Measurements from ENCODE around the gene FAM120AOS. TPM values are rescaled to one million over a fixed set of nuclear protein-coding genes. Genes with fewer than 3 reads are reported as not detected.

Gene FAM120AOS
- total RNA-seq, 2 experiments from 2014 or later, result 32.8 to 36.4 TPM

DNA sequence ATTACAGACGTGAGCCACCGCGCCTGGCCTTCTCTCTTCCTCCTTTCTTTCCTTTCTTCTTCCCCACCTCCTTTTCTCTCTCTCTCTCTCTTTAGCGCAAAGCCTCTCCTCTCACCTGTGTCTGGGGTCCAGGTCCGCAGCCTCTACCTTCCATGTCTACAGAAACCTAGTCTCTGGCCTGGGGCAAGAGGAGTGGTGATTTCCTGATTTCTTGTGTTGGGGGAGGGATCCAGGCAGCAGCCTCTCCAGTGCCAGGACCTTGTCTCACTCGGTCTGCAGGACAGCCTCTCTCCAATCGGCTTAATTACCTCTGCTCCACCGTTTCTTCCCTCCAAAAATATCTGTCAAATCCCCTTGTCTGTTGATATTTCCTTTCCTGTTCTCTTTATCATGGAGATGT is 18.0 kb downstream of the FAM120AOS start:
- intact Hi-C loops (cut with micrococcal nuclease), result no loop called here
- DNase-seq (no peak), ATAC-seq (no peak)
- Mint-ChIP-seq H3K27ac (no peak overlapping the region), H3K36me3 (ENCODE audit: low read depth) (no peaks in the 10 kb centered on the region), H3K27me3 (no peaks in the 10 kb centered on the region), H3K4me3 (no peak overlapping the region), H3K4me1 (ENCODE audit: low read depth) (no peaks in the 10 kb centered on the region), H3K9me3 (no peaks in the 10 kb centered on the region)
- POLR2A ChIA-PET, result no interaction called here
- CTCF ChIA-PET, result no interaction called here
- TF ChIP-seq, protein P1, sequence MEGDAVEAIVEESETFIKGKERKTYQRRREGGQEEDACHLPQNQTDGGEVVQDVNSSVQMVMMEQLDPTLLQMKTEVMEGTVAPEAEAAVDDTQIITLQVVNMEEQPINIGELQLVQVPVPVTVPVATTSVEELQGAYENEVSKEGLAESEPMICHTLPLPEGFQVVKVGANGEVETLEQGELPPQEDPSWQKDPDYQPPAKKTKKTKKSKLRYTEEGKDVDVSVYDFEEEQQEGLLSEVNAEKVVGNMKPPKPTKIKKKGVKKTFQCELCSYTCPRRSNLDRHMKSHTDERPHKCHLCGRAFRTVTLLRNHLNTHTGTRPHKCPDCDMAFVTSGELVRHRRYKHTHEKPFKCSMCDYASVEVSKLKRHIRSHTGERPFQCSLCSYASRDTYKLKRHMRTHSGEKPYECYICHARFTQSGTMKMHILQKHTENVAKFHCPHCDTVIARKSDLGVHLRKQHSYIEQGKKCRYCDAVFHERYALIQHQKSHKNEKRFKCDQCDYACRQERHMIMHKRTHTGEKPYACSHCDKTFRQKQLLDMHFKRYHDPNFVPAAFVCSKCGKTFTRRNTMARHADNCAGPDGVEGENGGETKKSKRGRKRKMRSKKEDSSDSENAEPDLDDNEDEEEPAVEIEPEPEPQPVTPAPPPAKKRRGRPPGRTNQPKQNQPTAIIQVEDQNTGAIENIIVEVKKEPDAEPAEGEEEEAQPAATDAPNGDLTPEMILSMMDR (IDR thresholded peaks at IDR 0.05), result no peak

- POLR2A ChIA-PET, result no interaction called here
- DNase-seq (no peak), ATAC-seq (no peak)
- Mint-ChIP-seq H3K9me3 (no peaks in the 10 kb centered on the region), H3K4me3 (no peak overlapping the region), H3K4me1 (ENCODE audit: low read depth) (no peaks in the 10 kb centered on the region), H3K27ac (no peak overlapping the region), H3K36me3 (ENCODE audit: low read depth) (no peaks in the 10 kb centered on the region), H3K27me3 (no peaks in the 10 kb centered on the region)
- CTCF ChIA-PET, result no interaction called here
- TF ChIP-seq, protein P1 (IDR thresholded peaks at IDR 0.05), result no peak
- intact Hi-C loops (cut with micrococcal nuclease), result no loop called here
These were observed 19.3 kb downstream of the FAM120AOS start for GRCh38 chr9:93434056-93434455.

DNA sequence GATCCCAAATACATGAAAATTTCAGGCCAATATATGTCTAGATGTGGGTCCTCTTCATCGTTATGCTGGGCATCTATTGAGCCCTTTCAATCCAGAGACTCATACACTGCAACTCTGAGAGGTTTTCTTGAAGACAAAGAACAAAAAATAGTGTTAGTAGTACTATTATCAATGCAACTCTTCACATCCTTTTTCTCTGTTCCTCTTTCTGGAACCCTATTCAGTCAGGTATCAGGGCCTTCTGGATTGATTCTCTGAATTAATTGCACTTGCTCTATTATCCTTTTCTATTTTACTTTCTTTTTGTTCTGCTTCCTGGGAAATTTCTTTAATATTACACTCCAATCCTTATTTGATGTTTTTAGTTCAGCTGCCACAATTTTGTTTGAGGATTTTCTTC is 20.4 kb downstream of the FAM120AOS start:
- no peak for DNase-seq
- no peak overlapping the region for H3K27ac Mint-ChIP-seq
- no peaks in the 10 kb centered on the region for H3K9me3 Mint-ChIP-seq
- H3K36me3 Mint-ChIP-seq (ENCODE audit: low read depth), result no peaks in the 10 kb centered on the region
- intact Hi-C loops (cut with micrococcal nuclease), result no loop called here
- no peaks in the 10 kb centered on the region for H3K27me3 Mint-ChIP-seq
- ChIA-PET CTCF (no interaction called here), POLR2A (no interaction called here)
- no peaks in the 10 kb centered on the region for H3K4me1 Mint-ChIP-seq (ENCODE audit: low read depth)
- TF ChIP-seq, protein P1 (IDR thresholded peaks at IDR 0.05), result no peak
- ATAC-seq, result no peak
- no peak overlapping the region for H3K4me3 Mint-ChIP-seq

- TF ChIP-seq, protein P1 (IDR thresholded peaks at IDR 0.05), result no peak
- H3K9me3 Mint-ChIP-seq, result no peaks in the 10 kb centered on the region
- no peaks in the 10 kb centered on the region for H3K36me3 Mint-ChIP-seq (ENCODE audit: low read depth)
- H3K4me1 Mint-ChIP-seq (ENCODE audit: low read depth), result no peaks in the 10 kb centered on the region
- H3K27me3 Mint-ChIP-seq, result peaks cover 3% of the 10 kb centered on the region
- intact Hi-C loops (cut with micrococcal nuclease), result no loop called here
- ATAC-seq (no peak), DNase-seq (no peak)
- ChIA-PET CTCF (no interaction called here), POLR2A (no interaction called here)
- no peak overlapping the region for H3K27ac Mint-ChIP-seq
- no peak overlapping the region for H3K4me3 Mint-ChIP-seq
These were observed 21.8 kb downstream of the FAM120AOS start for GRCh38 chr9:93431539-93432105.

DNA sequence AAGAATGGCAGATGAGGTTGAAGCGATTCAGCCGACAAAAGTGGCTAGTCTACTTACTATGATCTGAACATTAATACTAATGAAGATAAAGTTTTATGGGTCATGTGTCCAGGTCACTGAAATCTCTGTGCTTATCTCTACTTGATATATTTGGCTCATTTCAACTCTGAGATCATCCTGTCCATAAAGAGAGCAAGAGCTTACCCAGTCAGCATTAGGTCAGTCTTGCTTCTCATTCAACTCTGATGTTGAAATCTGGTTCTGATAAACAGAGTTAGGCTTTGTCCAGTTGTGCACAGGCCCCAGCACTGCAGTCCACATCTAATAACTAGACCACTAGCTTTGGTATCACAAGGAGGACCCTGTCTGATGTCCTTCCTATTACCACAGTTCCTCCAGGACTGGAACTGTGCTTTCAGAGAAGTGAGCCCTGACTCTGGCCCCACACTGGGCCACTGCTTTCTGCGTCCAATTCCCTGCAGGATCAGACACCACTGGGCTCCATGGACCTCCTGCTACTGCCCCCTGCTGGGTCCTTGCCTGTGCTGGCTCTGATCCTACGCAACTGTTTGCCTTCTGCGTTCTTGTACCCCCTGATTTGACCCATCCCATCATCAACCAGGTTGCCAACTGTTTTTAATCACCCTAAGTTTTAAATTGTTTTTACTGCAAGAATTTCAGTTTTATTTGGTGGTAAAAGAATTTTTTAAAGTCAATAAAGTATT is 25.6 kb downstream of the FAM120AOS start:
- ATAC-seq, result no peak
- intact Hi-C loops (cut with micrococcal nuclease), result no loop called here
- Mint-ChIP-seq H3K36me3 (ENCODE audit: low read depth) (no peaks in the 10 kb centered on the region), H3K4me3 (no peak overlapping the region), H3K27ac (no peak overlapping the region), H3K9me3 (no peaks in the 10 kb centered on the region), H3K27me3 (peaks cover 8% of the 10 kb centered on the region), H3K4me1 (ENCODE audit: low read depth) (no peaks in the 10 kb centered on the region)
- TF ChIP-seq, protein P1 (IDR thresholded peaks at IDR 0.05), result no peak
- peak; percentile 20 for DNase-seq
- ChIA-PET POLR2A (interaction anchor here (0.6 kb wide), 1 partner anchor 193 kb away, joined by 4 read pairs; no protein-coding TSS in a partner anchor), CTCF (interaction anchor here (1.0 to 1.1 kb wide), 2 partner anchors 9 to 18 kb away, joined by 3 to 4 read pairs; no protein-coding TSS in a partner anchor)
